HG03457 (cell line): ENCODE measurements around the gene PNPLA7.
"Not testable (repeated sequence)": the region's sequence is repeated elsewhere in the genome, so short reads cannot be mapped to it uniquely, and the experiment has no call there.

Experiments used
- ATAC-seq: cut with Tn5 transposase; IDR thresholded peaks from one replicate; pipeline ENCODE4 v1.9.1; 2021; ENCODE audit warnings: moderate number of reproducible peaks; ENCODE audit not compliant: unreplicated experiment

PNPLA7 gene

GRCh38 chr9:137452761-137453642 lies 97.2 kb downstream of the PNPLA7 start:
- ATAC-seq, result no peak

- ATAC-seq, result no peak
Observed at GRCh38 chr9:137452006-137452760, 98.0 kb downstream of the PNPLA7 start.

- not testable (repeated sequence) for ATAC-seq
Observed at GRCh38 chr9:137451264-137452005, 98.8 kb downstream of the PNPLA7 start.

DNA sequence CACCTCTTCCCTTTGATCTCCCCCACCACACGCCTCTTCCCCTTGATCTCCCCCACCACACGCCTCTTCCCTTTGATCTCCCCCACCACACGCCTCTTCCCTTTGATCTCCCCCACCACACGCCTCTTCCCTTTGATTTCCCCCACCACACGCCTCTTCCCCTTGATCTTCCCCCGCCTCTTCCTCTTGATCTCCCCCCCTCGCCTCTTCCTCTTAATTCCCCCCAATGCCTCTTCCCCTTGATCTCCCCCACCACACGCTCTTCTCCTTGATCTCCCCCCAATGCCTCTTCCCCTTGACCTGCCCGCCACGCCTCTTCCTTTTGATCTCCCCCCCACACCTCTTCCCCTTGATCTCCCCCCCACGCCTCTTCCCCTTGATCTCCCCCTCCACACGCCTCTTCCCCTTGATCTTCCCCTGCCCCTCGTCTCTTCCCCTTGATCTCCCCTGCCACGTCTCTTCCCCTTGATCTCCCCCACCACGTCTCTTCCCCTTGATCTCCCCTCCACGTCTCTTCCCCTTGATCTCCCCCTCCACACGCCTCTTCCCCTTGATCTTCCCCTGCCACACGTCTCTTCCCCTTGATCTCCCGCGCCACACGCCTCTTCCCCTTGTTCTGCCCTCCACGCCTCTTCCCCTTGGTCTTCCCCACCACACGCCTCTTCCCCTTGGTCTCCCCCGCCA lies 99.5 kb downstream of the PNPLA7 start:
- ATAC-seq, result not testable (repeated sequence)

DNA sequence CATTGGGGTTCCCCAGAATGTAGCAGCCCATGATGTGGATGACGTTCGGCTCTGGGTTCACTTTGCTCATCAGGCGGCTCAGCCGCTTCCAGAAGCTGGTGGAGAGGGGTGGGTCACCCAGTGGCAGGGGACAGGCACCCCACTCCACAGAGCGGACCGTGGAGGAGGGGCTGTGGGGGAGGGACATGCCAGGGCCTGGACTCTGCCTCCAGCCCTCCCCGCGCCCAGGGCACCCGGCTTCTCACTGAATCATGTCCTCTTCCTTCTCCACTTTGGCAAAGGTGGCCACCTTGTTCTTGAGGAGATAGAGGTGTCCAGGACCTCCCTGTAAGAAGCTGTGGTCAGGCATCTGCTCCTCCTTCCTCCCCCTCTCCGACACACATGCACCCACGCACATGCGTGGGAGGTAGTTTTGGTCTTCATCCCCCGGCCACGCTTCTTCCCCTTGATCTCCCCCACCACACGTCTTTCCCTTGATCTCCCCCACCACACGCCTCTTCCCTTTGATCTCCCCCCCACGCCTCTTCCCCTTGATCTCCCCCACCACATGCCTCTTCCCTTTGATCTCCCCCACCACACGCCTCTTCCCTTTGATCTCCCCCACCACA lies 100.2 kb downstream of the PNPLA7 start:
- no peak for ATAC-seq

DNA sequence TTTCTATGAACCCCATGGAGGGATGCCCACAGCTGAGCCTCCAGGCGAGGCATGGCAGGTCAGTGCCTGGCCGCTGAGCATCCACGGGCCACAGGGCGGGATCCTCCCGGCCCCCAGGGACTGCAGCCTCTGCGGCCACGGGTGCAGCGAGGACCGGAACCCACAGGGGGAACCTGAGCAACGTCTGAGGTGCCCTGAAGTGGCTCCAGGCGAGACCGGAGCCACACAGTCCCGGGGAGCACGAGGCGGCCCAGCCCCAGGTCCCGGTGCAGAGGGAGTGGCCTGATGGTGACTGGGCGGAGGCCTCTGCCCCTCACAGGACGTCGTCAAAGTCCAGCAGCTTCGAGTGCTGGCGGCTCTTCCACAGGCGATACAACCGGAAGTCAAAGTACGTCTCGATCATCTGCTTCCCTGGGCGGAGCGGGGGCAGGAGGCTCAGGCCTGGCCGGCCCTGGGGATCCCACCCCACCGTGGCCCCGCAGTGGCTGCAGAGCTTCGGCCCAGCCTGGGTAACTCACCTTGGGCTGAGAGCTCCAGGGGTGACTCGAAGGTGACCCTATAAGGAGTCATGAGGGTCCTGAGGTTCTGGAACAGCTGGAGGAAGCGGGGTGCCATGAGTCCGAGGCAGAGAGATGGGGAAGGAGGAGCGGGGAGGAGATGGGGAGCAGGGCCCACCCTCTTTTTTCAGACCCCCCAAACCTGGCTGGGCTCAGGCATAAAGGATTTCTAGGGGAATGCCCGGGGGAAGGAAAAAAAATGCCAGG lies 100.9 kb downstream of the PNPLA7 start:
- no peak for ATAC-seq

- no peak for ATAC-seq
Observed at GRCh38 chr9:137448602-137448962, 101.6 kb downstream of the PNPLA7 start.

- no peak for ATAC-seq
Observed at GRCh38 chr9:137447722-137448601, 102.2 kb downstream of the PNPLA7 start.

DNA sequence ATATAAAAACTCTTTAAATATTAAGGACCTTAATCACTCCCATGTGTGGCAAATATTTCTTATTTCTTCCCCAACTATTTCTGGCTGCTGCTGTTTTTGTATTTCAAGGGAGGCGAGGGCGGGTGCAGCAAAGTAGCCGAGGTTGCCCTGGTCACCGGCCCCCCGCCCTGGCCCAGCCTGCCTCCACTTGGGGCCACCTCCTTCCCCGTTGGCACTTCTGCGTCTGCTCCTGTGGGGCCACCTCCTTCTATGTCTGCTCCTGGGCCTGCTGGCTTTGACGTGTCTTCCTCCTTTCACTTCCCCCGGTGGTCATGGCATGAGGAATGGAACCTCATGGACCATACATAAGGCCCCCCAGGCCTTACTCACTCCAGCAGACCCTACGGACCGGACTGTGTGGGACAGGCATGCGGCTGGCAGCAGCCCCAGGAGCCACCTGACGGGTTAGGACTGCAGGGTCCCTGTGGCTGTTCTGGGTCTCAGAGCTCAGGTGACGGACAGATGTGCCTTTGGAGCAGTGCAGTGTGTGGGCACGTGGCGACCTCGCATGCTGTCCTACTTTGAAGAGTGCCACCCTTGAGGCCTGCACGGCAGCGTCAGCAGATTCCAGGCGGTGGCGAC lies 103.2 kb downstream of the PNPLA7 start:
- no peak for ATAC-seq

- no peak for ATAC-seq
Observed at GRCh38 chr9:137445930-137446431, 104.2 kb downstream of the PNPLA7 start.

DNA sequence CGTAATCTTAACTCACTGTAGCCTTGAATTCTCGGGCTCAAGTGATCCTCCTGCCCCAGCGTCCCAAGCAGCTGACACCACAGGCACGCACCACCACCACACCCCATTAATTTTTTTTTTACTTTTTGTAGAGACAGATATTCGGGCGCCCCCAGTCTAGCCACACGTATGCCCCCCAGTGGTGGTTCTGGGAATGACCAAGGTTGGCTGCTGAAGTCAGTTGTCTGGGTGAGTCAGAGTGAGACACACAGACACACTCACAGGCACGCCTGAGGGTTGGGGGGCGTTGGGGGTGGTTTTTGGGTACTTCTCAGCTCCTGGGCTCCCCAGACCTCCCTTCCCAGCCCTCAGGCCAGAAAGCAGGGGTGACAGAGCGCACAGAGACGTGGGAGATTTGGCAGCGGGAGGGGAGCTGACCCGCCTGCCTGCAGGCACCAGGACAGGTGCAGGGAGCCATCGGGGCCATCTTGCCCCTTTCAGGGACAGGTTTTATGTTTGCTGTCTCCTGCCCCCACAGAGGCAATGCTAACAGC lies 104.9 kb downstream of the PNPLA7 start:
- ATAC-seq, result no peak

DNA sequence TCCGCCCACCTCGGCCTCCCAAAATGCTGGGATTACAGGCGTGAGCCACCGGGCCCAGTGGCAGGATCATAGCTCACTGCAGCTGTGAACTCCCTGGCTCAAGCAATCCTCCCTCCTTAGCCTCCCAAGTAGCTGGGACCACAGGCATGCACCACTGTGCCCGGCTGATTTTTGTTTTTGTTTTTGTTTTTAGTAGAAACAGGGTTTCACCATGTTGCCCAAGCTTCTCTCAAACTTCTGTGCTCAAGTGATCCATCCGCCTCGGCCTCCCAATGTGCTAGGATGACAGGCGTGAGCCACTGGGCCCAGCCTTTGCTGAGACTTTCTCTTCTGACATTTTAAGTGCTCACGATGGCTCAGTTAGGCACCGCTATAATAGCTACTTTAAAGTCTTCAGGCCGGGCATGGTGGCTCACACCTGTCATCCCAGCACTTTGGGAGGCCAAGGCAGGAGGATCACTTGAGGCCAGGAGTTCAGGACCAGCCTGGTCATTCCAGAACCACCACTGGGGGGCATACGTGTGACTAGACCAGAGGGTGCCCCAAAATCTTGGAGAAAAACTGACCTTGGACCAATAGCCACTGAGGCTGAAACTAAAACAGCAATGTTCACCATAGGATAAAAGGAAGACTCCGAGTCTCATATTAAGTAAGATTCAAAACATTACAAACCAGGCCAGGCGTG lies 106.0 kb downstream of the PNPLA7 start:
- ATAC-seq, result no peak

GRCh38 chr9:137441935-137442321 lies 108.3 kb downstream of the PNPLA7 start:
- ATAC-seq, result no peak

DNA sequence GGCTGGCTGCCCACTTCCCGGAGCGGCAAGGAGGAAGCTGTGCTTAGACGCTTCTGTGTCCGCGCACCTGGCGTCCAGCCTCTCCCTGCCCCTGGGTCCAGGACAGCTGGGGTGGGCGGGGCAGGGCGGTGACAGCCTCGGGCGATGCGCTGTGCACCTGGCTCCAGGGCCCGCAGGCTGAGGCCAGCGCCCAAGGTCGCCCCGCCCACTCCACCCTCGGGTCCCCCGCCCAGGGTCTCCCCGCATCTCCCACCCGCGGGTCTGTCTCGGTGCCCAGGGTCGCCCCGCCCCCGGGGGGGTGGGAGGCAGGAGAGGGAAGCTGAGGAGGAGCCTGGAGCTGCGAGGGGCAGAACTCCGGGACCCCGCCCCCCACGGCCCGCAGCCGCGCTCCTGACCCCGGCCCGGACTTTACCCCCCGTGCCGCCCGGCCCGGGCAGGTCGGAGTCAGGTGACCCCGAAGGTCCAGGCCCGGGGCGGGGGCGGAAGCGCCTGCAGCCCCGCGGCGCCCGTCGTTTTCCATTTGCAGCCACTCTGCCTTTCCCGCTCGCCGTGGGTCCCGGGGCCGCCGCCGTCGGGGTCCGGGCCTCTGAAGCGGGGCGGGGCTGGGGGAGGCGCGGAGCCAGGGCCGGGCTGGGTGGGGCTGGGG lies 108.8 kb downstream of the PNPLA7 start, which contains the start of gene ENTPD8:
ENTPD8 (minus strand) TSS at position 69 of the 646 bp plus-strand sequence. CDS start 3,072 bp downstream, outside the sequence.
- ATAC-seq, result no peak

DNA sequence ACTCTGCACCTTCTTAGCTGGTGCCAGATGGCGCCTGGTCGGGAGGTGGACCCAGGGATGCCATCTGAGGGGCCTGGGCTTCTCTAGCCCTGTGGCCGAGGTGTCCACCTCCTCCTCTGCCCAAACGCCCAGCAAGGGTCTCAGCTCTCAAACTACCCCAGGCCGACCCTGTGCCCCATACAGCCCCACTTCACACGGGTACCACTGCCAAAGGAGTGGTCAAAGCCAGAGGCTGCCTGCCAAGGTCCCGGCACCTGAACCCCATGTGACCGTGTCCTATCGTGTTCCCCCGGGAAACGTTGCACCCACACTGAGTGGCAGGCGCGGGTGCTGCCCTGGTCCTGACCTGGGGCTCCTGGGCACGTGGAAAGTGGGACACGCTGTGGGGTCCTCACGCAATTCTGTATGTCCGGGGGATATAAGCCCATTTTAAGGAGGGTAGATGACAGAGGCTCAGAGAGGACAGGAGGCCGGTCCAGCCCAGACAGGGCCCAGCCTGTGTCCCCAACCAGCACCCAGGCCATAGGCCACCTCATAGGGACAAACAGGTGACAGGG lies 111.0 kb downstream of the PNPLA7 start:
- no peak for ATAC-seq

DNA sequence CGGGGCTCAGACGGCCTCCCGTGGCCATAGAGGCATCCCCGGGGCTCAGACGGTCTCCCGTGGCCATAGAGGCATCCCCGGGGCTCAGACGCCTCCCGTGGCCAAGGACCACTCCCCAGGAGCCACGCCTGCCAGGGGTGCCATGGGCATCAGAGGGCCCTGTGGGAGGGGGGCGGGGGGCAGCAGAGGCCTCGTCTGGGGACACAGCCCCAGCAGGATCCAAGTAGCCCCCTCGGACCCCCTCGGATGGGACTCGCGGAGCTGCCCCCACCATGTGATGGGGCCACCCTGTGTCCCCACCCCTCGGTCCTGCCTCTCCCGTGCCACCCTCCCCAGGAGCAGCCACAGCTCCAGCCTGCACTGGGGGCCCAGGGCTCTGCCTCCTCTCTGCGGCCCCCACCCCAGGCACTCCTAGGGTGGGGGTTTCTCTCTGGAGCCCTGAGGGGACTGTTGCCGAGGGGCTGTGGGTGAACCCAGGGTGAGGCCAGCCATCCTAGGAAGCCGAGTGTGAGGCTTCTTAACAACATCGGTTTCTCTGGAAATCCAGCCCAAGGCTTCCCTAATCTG lies 111.5 kb downstream of the PNPLA7 start:
- no peak for ATAC-seq
